Measurements from ENCODE around the gene CARD11. TPM values are rescaled to one million over a fixed set of nuclear protein-coding genes. Genes with fewer than 3 reads are reported as not detected.

Gene CARD11
- total and polyA plus RNA-seq, 2 of the 13 experiments (the other 11 are each of a cell fraction or from before 2014, with no cell fraction given), result 0.04 TPM; not detected in 1

DNA sequence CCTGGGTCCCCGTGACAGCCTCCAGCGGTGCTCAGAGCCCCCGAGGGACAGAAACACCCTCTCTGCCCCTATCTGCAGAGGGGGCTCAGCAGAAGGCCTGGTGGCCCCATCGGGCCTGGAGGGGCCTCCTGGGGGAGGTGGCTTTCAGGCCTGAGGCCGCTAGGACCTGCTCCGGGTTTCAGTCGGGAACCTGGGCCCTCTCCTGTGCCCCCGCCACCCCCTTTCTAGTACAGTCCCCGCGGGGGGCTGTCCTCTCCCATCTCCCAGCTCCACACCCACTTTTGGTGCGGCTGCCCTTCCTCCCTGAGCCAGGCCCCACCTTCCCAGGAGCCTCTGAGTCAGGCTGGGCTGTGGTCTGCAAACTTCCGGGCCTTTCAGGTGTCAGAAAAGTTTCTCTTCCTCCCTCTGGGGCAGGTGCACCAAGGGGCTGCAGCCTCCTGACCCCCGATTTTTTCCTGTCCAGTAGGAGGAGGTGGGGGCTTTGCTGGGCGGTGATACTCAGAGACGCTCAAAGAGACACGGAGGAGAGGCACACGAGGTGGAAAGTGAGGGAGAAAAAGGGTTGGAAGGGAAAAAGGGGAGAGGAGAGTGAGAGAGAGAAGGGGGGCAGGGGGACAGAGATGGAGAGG is 692 bp downstream of the CARD11 start (continued):
- TF ChIP-seq, protein P1, sequence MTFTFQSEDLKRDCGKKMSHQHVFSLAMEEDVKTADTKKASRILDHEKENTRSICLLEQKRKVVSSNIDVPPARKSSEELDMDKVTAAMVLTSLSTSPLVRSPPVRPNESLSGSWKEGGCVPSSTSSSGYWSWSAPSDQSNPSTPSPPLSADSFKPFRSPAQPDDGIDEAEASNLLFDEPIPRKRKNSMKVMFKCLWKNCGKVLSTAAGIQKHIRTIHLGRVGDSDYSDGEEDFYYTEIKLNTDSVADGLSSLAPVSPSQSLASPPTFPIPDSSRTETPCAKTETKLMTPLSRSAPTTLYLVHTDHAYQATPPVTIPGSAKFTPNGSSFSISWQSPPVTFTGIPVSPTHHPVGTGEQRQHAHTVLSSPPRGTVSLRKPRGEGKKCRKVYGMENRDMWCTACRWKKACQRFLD (CRISPR knock-in tag; IDR thresholded peaks at IDR 0.05; ENCODE audit: borderline replicate concordance), result no peak

DNA sequence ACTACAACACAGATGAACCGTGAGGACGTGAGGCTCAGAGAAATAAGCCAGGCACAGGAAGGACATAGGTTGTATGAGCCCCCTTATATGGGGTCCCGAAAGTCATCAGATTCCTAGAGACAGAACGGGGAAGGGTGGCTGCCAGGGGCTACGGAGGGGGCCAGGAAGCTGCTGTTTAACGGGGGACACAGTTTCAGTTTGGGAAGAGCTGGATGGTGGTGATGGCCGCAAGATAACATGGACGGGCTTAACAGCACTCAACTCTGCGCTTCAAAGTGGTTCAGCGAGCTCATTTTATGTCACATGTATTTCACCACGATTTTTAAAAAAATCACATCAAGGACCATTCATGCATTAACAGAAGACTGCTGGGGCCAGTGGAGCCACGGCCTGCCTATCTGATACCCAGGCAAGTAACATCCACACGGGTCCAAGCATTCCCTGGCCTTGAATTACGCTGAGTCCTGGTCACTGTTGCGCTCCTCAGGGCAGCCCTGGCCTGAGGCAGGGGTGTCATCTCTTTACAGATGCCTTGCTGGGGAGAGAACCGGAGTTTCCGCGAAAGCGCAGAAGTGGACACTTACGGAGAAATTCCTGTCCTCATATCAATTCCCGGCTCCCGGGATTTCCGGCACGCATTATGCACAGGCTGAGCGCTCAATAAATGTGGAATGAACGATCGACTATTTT is 1.5 kb downstream of the CARD11 start:
- no peak for ATAC-seq
- peaks cover 0 to 7% of the 10 kb centered on the region in 2 experiments; a peak in 2 of 5 replicates for H3K27me3 ChIP-seq (ENCODE audit: control insufficient read depth in 1 of 2, insufficient read depth in 2 of 2, low read length in 2 of 2)
- no peaks in the 10 kb centered on the region for H3K9me3 ChIP-seq (ENCODE audit: low read length)
- FAIRE-seq, result no peak
- H3K9ac ChIP-seq (ENCODE audit: insufficient read depth, low read depth, low read length), result no peak overlapping the region
- no peak overlapping the region for H3K4me2 ChIP-seq (ENCODE audit: low read depth, low read length)
- no peaks in the 10 kb centered on the region for H3K79me2 ChIP-seq (ENCODE audit: insufficient read depth, low read length)
- H2AFZ ChIP-seq (ENCODE audit: low read length), result no peak overlapping the region
- no peaks in the 10 kb centered on the region for H4K20me1 ChIP-seq (ENCODE audit: insufficient read depth, low read length)
- in situ Hi-C loops (cut with HindIII; ENCODE audit: extremely low pct_ligation_motif_present, low pct_unique_long_range_greater_than_20kb) (no loop called here), intact Hi-C loops (cut with micrococcal nuclease; ENCODE audit: unreplicated experiment) (no loop called here)
- TF ChIP-seq ZNF484 (CRISPR knock-in tag; IDR thresholded peaks at IDR 0.05; ENCODE audit: borderline replicate concordance, low read depth) (no peak), PCBP1 (IDR thresholded peaks at IDR 0.05; ENCODE audit: borderline replicate concordance, low read depth, low read length) (no peak), SNAI1 (CRISPR knock-in tag; IDR thresholded peaks at IDR 0.05; ENCODE audit: borderline replicate concordance) (no peak), ZNF124 (CRISPR knock-in tag; IDR thresholded peaks at IDR 0.05) (no peak), SRSF4 (IDR thresholded peaks at IDR 0.05; ENCODE audit: low read depth, low read length, poor library complexity, severe bottlenecking) (no peak), BCL6 (CRISPR knock-in tag; IDR thresholded peaks at IDR 0.05) (no peak), ZNF557 (CRISPR knock-in tag; IDR thresholded peaks at IDR 0.05) (no peak)
- TF ChIP-seq, protein P2, sequence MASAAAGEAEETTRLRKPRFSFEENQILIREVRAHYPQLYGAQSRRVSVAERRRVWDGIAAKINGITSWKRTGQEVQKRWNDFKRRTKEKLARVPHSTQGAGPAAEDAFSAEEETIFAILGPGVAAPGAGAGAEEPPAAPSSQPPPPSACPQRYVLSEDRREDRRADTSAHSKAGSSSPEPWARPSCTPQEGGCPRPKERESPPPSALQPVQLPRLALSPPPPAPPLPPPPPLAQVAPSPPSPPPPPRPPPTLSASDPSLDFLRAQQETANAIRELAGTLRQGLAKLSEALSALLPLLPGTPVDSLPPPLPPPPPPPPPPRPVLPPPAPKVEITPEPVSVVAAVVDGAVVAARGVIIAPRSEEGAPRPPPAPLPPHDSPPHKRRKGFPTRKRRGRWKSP (CRISPR knock-in tag; IDR thresholded peaks at IDR 0.05), result no peak
- TF ChIP-seq, protein P3, sequence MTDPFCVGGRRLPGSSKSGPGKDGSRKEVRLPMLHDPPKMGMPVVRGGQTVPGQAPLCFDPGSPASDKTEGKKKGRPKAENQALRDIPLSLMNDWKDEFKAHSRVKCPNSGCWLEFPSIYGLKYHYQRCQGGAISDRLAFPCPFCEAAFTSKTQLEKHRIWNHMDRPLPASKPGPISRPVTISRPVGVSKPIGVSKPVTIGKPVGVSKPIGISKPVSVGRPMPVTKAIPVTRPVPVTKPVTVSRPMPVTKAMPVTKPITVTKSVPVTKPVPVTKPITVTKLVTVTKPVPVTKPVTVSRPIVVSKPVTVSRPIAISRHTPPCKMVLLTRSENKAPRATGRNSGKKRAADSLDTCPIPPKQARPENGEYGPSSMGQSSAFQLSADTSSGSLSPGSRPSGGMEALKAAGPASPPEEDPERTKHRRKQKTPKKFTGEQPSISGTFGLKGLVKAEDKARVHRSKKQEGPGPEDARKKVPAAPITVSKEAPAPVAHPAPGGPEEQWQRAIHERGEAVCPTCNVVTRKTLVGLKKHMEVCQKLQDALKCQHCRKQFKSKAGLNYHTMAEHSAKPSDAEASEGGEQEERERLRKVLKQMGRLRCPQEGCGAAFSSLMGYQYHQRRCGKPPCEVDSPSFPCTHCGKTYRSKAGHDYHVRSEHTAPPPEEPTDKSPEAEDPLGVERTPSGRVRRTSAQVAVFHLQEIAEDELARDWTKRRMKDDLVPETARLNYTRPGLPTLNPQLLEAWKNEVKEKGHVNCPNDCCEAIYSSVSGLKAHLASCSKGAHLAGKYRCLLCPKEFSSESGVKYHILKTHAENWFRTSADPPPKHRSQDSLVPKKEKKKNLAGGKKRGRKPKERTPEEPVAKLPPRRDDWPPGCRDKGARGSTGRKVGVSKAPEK (CRISPR knock-in tag; IDR thresholded peaks at IDR 0.05; ENCODE audit: borderline replicate concordance), result no peak
- TF ChIP-seq, protein P4, sequence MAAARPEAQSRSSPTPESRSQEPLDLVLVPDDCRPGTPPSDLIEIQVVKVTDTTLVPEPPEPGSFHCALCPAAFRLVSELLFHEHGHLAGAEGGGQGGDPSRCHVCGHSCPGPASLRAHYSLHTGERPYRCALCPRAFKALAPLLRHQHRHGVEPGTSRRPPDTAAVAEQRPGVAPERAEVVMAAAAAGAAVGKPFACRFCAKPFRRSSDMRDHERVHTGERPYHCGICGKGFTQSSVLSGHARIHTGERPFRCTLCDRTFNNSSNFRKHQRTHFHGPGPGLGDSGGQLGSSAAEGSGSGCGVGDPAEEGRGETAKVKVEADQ (CRISPR knock-in tag; IDR thresholded peaks at IDR 0.05; ENCODE audit: borderline replicate concordance), result no peak
- ChIA-PET CTCF (ENCODE audit: low intra/inter-chr PET ratio, low total read pairs) (no interaction called here), POLR2A (no interaction called here)
- WGBS (ENCODE audit: low lambda C conversion rate), result 63% methylated on average over 24 of the region's 27 CpGs
- no peaks in the 10 kb centered on the region for H3K4me1 ChIP-seq (ENCODE audit: insufficient read depth, low read length)
- no peak overlapping the region for H3K27ac ChIP-seq (ENCODE audit: extremely low read length, insufficient read depth, low read length)
- no TSS peak for BruUV-seq (replicated peaks)
- H3K36me3 ChIP-seq (replicated peaks in 1 of 2; ENCODE audit: control insufficient read depth in 1 of 2, insufficient read depth in 2 of 2, low read length in 2 of 2), result no peaks in the 10 kb centered on the region
- no peak overlapping the region for H3K4me3 ChIP-seq (replicated peaks in 1 of 3; ENCODE audit: insufficient read depth in 1 of 3, low read depth in 2 of 3, low read length in 3 of 3)
- DNase-seq (ENCODE audit: low spot score), result no peak
